NCI-H345 (cell line): ENCODE data around the gene CUL1.

Source experiments
- DNase-seq: peaks from one replicate; lab custom pipeline; 2025; lab: John Stamatoyannopoulos, UW

CUL1 gene

GRCh38 chr7:148804343-148805235 lies 105.9 kb downstream of the CUL1 start:
- no peak for DNase-seq

- DNase-seq = no peak
Measured at GRCh38 chr7:148806187-148806586, 107.5 kb downstream of the CUL1 start.

GRCh38 chr7:148807436-148807835 lies 108.7 kb downstream of the CUL1 start:
- no peak for DNase-seq

- DNase-seq = no peak
Measured at GRCh38 chr7:148809856-148810255, 111.2 kb downstream of the CUL1 start.

- DNase-seq = no peak
Measured at GRCh38 chr7:148811892-148812291, 113.2 kb downstream of the CUL1 start.

- DNase-seq = no peak
Measured at GRCh38 chr7:148813890-148814289, 115.2 kb downstream of the CUL1 start.

- no peak for DNase-seq
Measured at GRCh38 chr7:148814922-148815559, 116.3 kb downstream of the CUL1 start.

- no peak for DNase-seq
Measured at GRCh38 chr7:148815612-148816011, 116.9 kb downstream of the CUL1 start.

GRCh38 chr7:148819697-148820360 lies 121.1 kb downstream of the CUL1 start:
- no peak for DNase-seq

GRCh38 chr7:148821422-148821821 lies 122.7 kb downstream of the CUL1 start:
- DNase-seq = no peak

- DNase-seq = no peak
Measured at GRCh38 chr7:148824864-148825263, 126.2 kb downstream of the CUL1 start.

- no peak for DNase-seq
Measured at GRCh38 chr7:148825338-148825737, 126.6 kb downstream of the CUL1 start.

GRCh38 chr7:148828965-148829364 lies 130.3 kb downstream of the CUL1 start:
- no peak for DNase-seq

GRCh38 chr7:148830897-148831692 lies 132.4 kb downstream of the CUL1 start:
- no peak for DNase-seq

- DNase-seq = no peak
Measured at GRCh38 chr7:148831782-148832181, 133.1 kb downstream of the CUL1 start.

- no peak for DNase-seq
Measured at GRCh38 chr7:148834605-148835004, 135.9 kb downstream of the CUL1 start.

GRCh38 chr7:148835854-148836253 lies 137.2 kb downstream of the CUL1 start:
- no peak for DNase-seq

GRCh38 chr7:148838905-148839304 lies 140.2 kb downstream of the CUL1 start:
- no peak for DNase-seq

- DNase-seq = no peak
Measured at GRCh38 chr7:148847815-148848734, 149.4 kb downstream of the CUL1 start.

- DNase-seq = no peak
Measured at GRCh38 chr7:148849393-148850098, 150.8 kb downstream of the CUL1 start.
